Endothelial cell of umbilical vein (primary cell): ENCODE measurements around the gene SNRNP200. TPM values are rescaled to one million over a fixed set of nuclear protein-coding genes. Genes with fewer than 3 reads are reported as not detected.

Experiments
- BruUV-seq: library from RNA; stranded (reverse); fragments of 400-500 nt; replicated peaks from 2 replicates; lab custom pipeline; 2021; lab: Mats Ljungman, UMichigan
- CTCF ChIA-PET: fragments of 300-600, 350-600 bp; sonication (Branson Sonifier 250); formaldehyde crosslinking; loops from one replicate; lab custom pipeline; 2021; ENCODE audit warnings: antibody characterized with exemption, inconsistent platforms; lab: Charles Lee
- POLR2A ChIA-PET: fragments of 300-600, 350-600 bp; sonication (Branson Sonifier 250); formaldehyde crosslinking; loops from one replicate; lab custom pipeline; 2021; ENCODE audit warnings: antibody characterized with exemption, inconsistent platforms; lab: Charles Lee
- DNase-seq: peaks from one replicate; pipeline ENCODE4 v3.0.0-alpha.2; 2011; ENCODE audit warnings: low read depth, low spot score
- FAIRE-seq: peaks from 2 replicates; lab custom pipeline; 2011; peaks lifted over from hg19 to GRCh38; lab: Jason Lieb, UNC
- H2AFZ ChIP-seq: 2 replicates; pipeline ENCODE4 v1.6.0; 2012; ENCODE audit warnings: low read depth, low read length, control low read depth, inconsistent platforms
- H3K27ac ChIP-seq: 2 replicates; pipeline ENCODE4 v1.5.1; 2011; ENCODE audit warnings: low read depth, mild to moderate bottlenecking, control low read depth, low read length, moderate library complexity; ENCODE audit not compliant: insufficient read depth
- H3K27me3 ChIP-seq, 2 experiments: 2 replicates each; pipeline versions ENCODE4 v1.6.0 to v1.6.1; 2011; ENCODE audit warnings: low read length in 2 of 2, mixed read lengths in 1 of 2; ENCODE audit not compliant: control insufficient read depth in 2 of 2, insufficient read depth in 2 of 2
- H3K36me3 ChIP-seq, 2 experiments: 2 replicates in 1 of 2; 3 replicates in 1 of 2; pipeline ENCODE4 v1.5.1; 2011; ENCODE audit warnings: low read length in 2 of 2, mild to moderate bottlenecking in 1 of 2, moderate library complexity in 1 of 2; ENCODE audit not compliant: control insufficient read depth in 2 of 2, insufficient read depth in 2 of 2; ENCODE audit errors: extremely low read depth in 1 of 2
- H3K4me1 ChIP-seq: 3 replicates; pipeline ENCODE4 v1.5.1; 2011; ENCODE audit warnings: mild to moderate bottlenecking, low read length; ENCODE audit not compliant: control insufficient read depth, insufficient read depth; ENCODE audit errors: extremely low read depth
- H3K4me2 ChIP-seq: 2 replicates; pipeline ENCODE4 v1.6.1; 2011; ENCODE audit warnings: low read length, control low read depth, mixed read lengths; ENCODE audit not compliant: insufficient read depth
- H3K4me3 ChIP-seq, 3 experiments: fragments of 200-600 bp in 1 of 3; sonication (generic), shearing (Covaris generic) in 1 of 3; replicated peaks in 1 of 3; 2 replicates each; pipeline ENCODE4 v1.5.1; 2011 to 2016; ENCODE audit warnings: control low read depth in 3 of 3, low read length in 3 of 3, mild to moderate bottlenecking in 2 of 3, inconsistent platforms in 1 of 3, low read depth in 1 of 3, moderate library complexity in 1 of 3; ENCODE audit not compliant: insufficient read depth in 1 of 3
- H3K79me2 ChIP-seq: 2 replicates; pipeline ENCODE4 v1.6.0; 2012; ENCODE audit warnings: low read length, inconsistent platforms; ENCODE audit not compliant: control insufficient read depth, insufficient read depth
- H3K9ac ChIP-seq: replicated peaks from 2 replicates; pipeline ENCODE3; 2011; ENCODE audit warnings: low read length, control low read depth; ENCODE audit not compliant: insufficient read depth; ENCODE audit errors: extremely low read depth
- H3K9me1 ChIP-seq: replicated peaks from 3 replicates; pipeline ENCODE4 v1.6.0; 2011; ENCODE audit warnings: mild to moderate bottlenecking, low read length; ENCODE audit not compliant: control insufficient read depth, insufficient read depth; ENCODE audit errors: extremely low read depth
- H3K9me3 ChIP-seq: replicated peaks from 2 replicates; pipeline ENCODE4 v1.5.1; 2012; ENCODE audit warnings: low read length, inconsistent platforms; ENCODE audit not compliant: control insufficient read depth, insufficient read depth
- H4K20me1 ChIP-seq: replicated peaks from 2 replicates; pipeline ENCODE3; 2011; ENCODE audit warnings: mild to moderate bottlenecking, low read length; ENCODE audit not compliant: control insufficient read depth, insufficient read depth; ENCODE audit errors: extremely low read depth
- CTCF ChIP-seq, 2 donors: IDR thresholded peaks; 1 replicate in 1 of 2; 2 replicates in 1 of 2; pipeline ENCODE4 v1.5.1; 2011; ENCODE audit warnings: low read length in 2 of 2, mild to moderate bottlenecking in 2 of 2, moderate library complexity in 2 of 2, control low read depth in 1 of 2, inconsistent platforms in 1 of 2, low read depth in 1 of 2; ENCODE audit not compliant: insufficient read depth in 1 of 2; ENCODE audit errors: extremely low read depth in 1 of 2
- EZH2 ChIP-seq: IDR thresholded peaks from 2 replicates; pipeline ENCODE4 v1.6.1; 2012; ENCODE audit warnings: borderline replicate concordance, low read depth, mild to moderate bottlenecking, moderate library complexity, low read length, inconsistent platforms; ENCODE audit not compliant: severe bottlenecking
- FOS ChIP-seq: IDR thresholded peaks from 2 replicates; pipeline ENCODE4 v1.6.1; 2011; ENCODE audit warnings: mild to moderate bottlenecking, low read length, moderate library complexity, borderline replicate concordance; ENCODE audit not compliant: insufficient read depth
- GATA2 ChIP-seq: IDR thresholded peaks from 2 replicates; pipeline ENCODE4 v1.7.0; 2011; ENCODE audit warnings: low read depth, mild to moderate bottlenecking, moderate library complexity, mixed read lengths, low read length; ENCODE audit not compliant: insufficient read length, insufficient read depth
- JUN ChIP-seq: IDR thresholded peaks from 2 replicates; pipeline ENCODE4 v1.6.1; 2011; ENCODE audit warnings: borderline replicate concordance, low read depth; ENCODE audit not compliant: insufficient read length, insufficient read depth
- POLR2A ChIP-seq: IDR thresholded peaks from 2 replicates; pipeline ENCODE4 v1.6.1; 2012; ENCODE audit warnings: low read depth, mild to moderate bottlenecking, control low read depth, low read length
- dilution Hi-C: fragments of 300-500 bp; cut with MboI; formaldehyde crosslinking; loops from one replicate; pipeline ENCODE4 v1.15.0; 2019; ENCODE audit warnings: low sequenced_read_pairs; ENCODE audit not compliant: extremely low pct_ligation_motif_present
- intact Hi-C: fragments of 100-400 bp; cut with micrococcal nuclease; formaldehyde crosslinking; loops from one replicate; pipeline ENCODE4 v1.10.0; 2022
- polyA plus RNA-seq, 4 experiments: library from polyadenylated mRNA; depleted of rRNA in 3 of 4; stranded (reverse) in 3 of 4; unstranded in 1 of 4; fragments of >200 nt; gene quantifications; 2 replicates each; pipeline versions ENCODE4 v1.2.1 to v1.2.3, GENCODE V29; 2011 to 2012; ENCODE audit warnings: missing spikeins in 1 of 4
- total RNA-seq: library from RNA; stranded (reverse); gene quantifications from 2 replicates; pipeline ENCODE4 v1.2.3, GENCODE V29; 2021

Gene SNRNP200
- total and polyA plus RNA-seq, 2 donors (not counting 3 experiments of a cell fraction or from before 2014, with no cell fraction given): 124 to 155 TPM

DNA sequence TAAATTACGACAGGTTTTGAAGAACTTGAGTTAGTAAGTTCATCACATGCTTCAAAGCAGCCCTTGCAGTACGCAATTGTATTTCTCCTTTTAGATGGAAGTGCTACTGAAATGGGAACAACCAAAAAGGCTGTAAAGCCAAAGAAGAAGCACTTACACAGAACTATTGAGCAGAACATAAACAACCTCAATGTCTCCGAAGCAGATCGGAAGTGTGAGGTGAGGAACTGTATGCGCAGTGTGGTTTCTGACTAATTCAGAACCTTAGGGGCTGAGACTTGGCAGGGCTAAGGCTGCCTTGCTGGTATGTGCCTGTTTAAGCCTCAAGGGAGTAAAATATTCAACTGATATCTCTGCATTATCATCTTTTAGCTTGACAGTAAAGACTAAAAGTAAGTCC is 38.7 kb upstream of the SNRNP200 start:
- intact Hi-C loops: loop anchor here (2.0 kb wide), 1 partner anchor 43 kb away; no protein-coding TSS in a partner anchor

More for the DNA sequence above, 38.7 kb upstream of the SNRNP200 start:
- no peak overlapping the region for H3K9ac ChIP-seq
- ChIA-PET CTCF (interaction anchor here (0.9 kb wide), 1 partner anchor 351 kb away, joined by 3 read pairs; no protein-coding TSS in a partner anchor), POLR2A (no interaction called here)
- H3K79me2 ChIP-seq: peaks cover 24% of the 10 kb centered on the region
- no peak for TF ChIP-seq JUN
- no peak for TF ChIP-seq FOS
- no peak for TF ChIP-seq EZH2
- TF ChIP-seq CTCF (IDR thresholded peaks at IDR 0.05; ENCODE audit: extremely low read depth in 1 of 2, insufficient read depth in 1 of 2, low read depth in 1 of 2, low read length in 2 of 2): no peak
- no peak for TF ChIP-seq POLR2A
- TF ChIP-seq GATA2: no peak
- H3K4me3 ChIP-seq: no peak overlapping the region
- no peak overlapping the region for H2AFZ ChIP-seq
- no peak overlapping the region for H3K27ac ChIP-seq
- no peaks in the 10 kb centered on the region for H4K20me1 ChIP-seq
- H3K9me3 ChIP-seq: no peaks in the 10 kb centered on the region
- dilution Hi-C loops: no loop called here
- DNase-seq (no peak), FAIRE-seq (no peak)
- H3K9me1 ChIP-seq: no peaks in the 10 kb centered on the region
- no peak overlapping the region for H3K4me2 ChIP-seq
- no peaks in the 10 kb centered on the region for H3K4me1 ChIP-seq
- H3K27me3 ChIP-seq: no peaks in the 10 kb centered on the region
- no TSS peak for BruUV-seq
- peaks cover 0 to 20% of the 10 kb centered on the region in 2 experiments for H3K36me3 ChIP-seq
